ENCODE data around the gene NCAPH2. TPM values are rescaled to one million over a fixed set of nuclear protein-coding genes. Genes with fewer than 3 reads are reported as not detected.
A peak's percentile ranks its signal among the peaks of the same experiment; 100 is the strongest.

The NCAPH2 gene
- total and polyA plus RNA-seq, 4 experiments from 2014 or later, result 36.4 to 81.8 (median 59.0) TPM

DNA sequence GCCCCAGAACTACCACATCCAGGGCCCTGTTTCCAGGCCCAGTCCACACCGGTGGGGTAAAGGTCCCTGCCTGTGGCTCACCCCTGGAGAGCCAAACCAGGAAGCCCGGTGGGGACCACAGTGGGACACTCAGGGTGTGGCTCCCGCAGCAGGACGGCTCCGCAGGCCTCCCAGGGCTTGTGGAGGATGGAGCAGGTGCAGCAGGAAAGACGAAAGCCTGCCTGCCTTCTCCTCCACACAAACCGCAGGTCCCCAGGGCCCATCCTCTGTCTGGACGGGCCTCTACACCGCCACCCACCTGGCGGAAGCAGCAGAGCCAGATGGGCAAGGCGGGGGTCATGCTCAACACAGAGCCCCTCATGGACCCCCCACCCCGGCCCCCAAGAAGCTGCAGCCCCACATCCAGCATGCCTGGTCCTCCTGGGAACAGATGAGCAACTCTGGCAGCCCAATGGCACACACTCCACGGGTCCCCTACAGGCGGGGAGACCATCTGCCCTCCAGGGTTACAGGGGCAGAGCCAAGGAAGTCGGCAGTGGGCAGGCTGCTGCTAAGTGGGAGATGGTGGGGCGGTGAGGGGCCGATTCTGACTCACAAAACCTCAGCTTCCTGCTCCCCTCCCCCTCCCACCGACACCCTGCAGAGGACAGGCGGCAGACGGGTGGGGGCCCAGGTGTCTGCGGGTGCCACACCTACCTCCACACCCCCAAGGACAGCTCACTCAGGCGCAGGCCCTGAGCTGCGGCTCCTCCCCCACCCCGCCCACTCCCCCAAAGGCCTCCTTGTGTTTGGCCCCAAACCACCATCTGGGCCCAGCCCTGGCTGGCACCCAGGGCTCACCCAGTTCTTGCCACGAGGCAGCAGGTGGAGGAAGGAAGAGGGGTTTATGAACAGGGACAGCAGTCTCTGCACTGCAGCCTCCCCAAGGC lies 38.4 kb upstream of the NCAPH2 start:
- H3K36me3 ChIP-seq (ENCODE audit: insufficient read depth, low read length), result peaks cover 32% of the 10 kb centered on the region
- peak overlapping the region; percentile 75 for H3K27ac ChIP-seq (ENCODE audit: low read depth, low read length)
- intact Hi-C loops (cut with micrococcal nuclease), result loop anchor here (1.0 to 10.0 kb wide), 6 partner anchors 12 to 215 kb away; partner anchors contain the start of genes ADM2, CHKB and HDAC10
- ChIA-PET CTCF (ENCODE audit: partially characterized antibody) (interaction anchor here (0.7 to 3.8 kb wide), 15 partner anchors 10 to 279 kb away, joined by 3 to 29 read pairs (median 4); partner anchors contain the start of genes SCO2 and SYCE3), POLR2A (ENCODE audit: partially characterized antibody) (interaction anchor here (0.7 to 8.1 kb wide), 34 partner anchors 10 to 279 kb away, joined by 3 to 71 read pairs (median 5); partner anchors contain the start of genes ADM2, ARSA, CHKB and HDAC10)
- peaks cover 58% of the 10 kb centered on the region for H3K4me1 ChIP-seq (ENCODE audit: insufficient read depth, low read length)
- no peaks in the 10 kb centered on the region for H3K9me3 Mint-ChIP-seq
- no peaks in the 10 kb centered on the region for H3K27me3 Mint-ChIP-seq
- peak; percentile 96 to 99 (median 97) for DNase-seq
- H3K27me3 ChIP-seq (ENCODE audit: insufficient read depth, low read length), result no peaks in the 10 kb centered on the region
- peak overlapping the region; percentile 42 to 51 for H3K4me3 ChIP-seq (ENCODE audit: low read length in 2 of 2)
- H3K36me3 Mint-ChIP-seq, result peaks cover 11 to 38% of the 10 kb centered on the region in 2 donors
- H3K9me3 ChIP-seq (ENCODE audit: control insufficient read depth in 1 of 2, low read length in 2 of 2), result no peaks in the 10 kb centered on the region
- H3K4me1 Mint-ChIP-seq, result peaks cover 35 to 69% (median 51%) of the 10 kb centered on the region in 4 donors
- H3K4me3 Mint-ChIP-seq, result peak overlapping the region; percentile 74 to 88 (median 84)
- H3K27ac Mint-ChIP-seq, result peak overlapping the region; percentile 89 to 98 (median 96)

GRCh38 chr22:50470491-50470890 lies 37.5 kb upstream of the NCAPH2 start:
- DNase-seq, result peak in 1 of 5 donors; percentile 44
- H3K27ac ChIP-seq (ENCODE audit: low read depth, low read length), result peak overlapping the region; percentile 75
- peaks cover 23% of the 10 kb centered on the region for H3K36me3 ChIP-seq (ENCODE audit: insufficient read depth, low read length)
- Mint-ChIP-seq H3K9me3 (no peaks in the 10 kb centered on the region), H3K36me3 (peaks cover 11 to 35% of the 10 kb centered on the region in 2 donors), H3K4me1 (peaks cover 35 to 71% (median 53%) of the 10 kb centered on the region in 4 donors), H3K27ac (peak overlapping the region; percentile 89 to 98 (median 96)), H3K27me3 (no peaks in the 10 kb centered on the region), H3K4me3 (peak overlapping the region; percentile 74 to 88 (median 84))
- peak overlapping the region; percentile 40 to 43 for H3K4me3 ChIP-seq (ENCODE audit: low read length in 2 of 2)
- no peaks in the 10 kb centered on the region for H3K27me3 ChIP-seq (ENCODE audit: insufficient read depth, low read length)
- ChIA-PET CTCF (ENCODE audit: partially characterized antibody) (interaction anchor here (0.7 to 3.8 kb wide), 15 partner anchors 9 to 150 kb away, joined by 3 to 29 read pairs (median 4); partner anchors contain the start of genes SCO2 and SYCE3), POLR2A (ENCODE audit: partially characterized antibody) (interaction anchor here (0.7 to 8.1 kb wide), 30 partner anchors 9 to 279 kb away, joined by 3 to 71 read pairs (median 6); partner anchors contain the start of genes ADM2, ARSA, CHKB and HDAC10)
- peaks cover 63% of the 10 kb centered on the region for H3K4me1 ChIP-seq (ENCODE audit: insufficient read depth, low read length)
- intact Hi-C loops (cut with micrococcal nuclease), result loop anchor here (1.0 to 10.0 kb wide), 5 partner anchors 11 to 216 kb away; partner anchors contain the start of genes ADM2, CHKB and HDAC10
- H3K9me3 ChIP-seq (ENCODE audit: control insufficient read depth in 1 of 2, low read length in 2 of 2), result no peaks in the 10 kb centered on the region

GRCh38 chr22:50471197-50471847 lies 36.7 kb upstream of the NCAPH2 start:
- intact Hi-C loops (cut with micrococcal nuclease), result loop anchor here (5.0 to 10.0 kb wide), 2 partner anchors 111 to 217 kb away; partner anchors contain the start of genes CHKB and HDAC10

DNA sequence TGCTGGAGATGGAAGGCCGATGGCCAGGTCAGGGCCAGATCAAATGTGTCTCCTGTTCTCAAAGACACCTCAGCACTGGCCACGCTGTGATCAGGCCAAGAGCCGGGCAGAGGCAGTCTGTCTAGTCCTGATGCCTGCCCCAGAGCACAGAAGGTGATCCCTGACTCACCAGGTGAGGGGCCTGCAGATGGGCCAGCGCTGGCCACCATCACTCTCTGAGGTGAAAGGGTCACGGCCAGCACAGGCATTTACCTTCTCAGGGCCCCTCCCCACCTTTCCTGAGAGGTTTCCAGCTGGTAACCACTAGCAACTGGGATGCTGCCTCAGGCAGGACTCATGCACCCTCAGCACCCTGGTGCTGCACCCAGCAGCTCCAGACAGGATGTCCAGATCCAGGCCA lies 36.1 kb upstream of the NCAPH2 start:
- H3K4me1 Mint-ChIP-seq, result peaks cover 32 to 73% (median 53%) of the 10 kb centered on the region in 4 donors

More at GRCh38 chr22:50471197-50471847, 36.7 kb upstream of the NCAPH2 start:
- Mint-ChIP-seq H3K4me1 (peaks cover 35 to 73% (median 54%) of the 10 kb centered on the region in 4 donors), H3K36me3 (peaks cover 11 to 29% of the 10 kb centered on the region in 2 donors), H3K4me3 (peak overlapping the region; percentile 52 to 86 (median 82)), H3K27me3 (no peaks in the 10 kb centered on the region), H3K27ac (peak overlapping the region; percentile 89 to 98 (median 96)), H3K9me3 (no peaks in the 10 kb centered on the region)
- POLR2A ChIA-PET (ENCODE audit: partially characterized antibody), result interaction anchor here (1.3 to 8.1 kb wide), 11 partner anchors 8 to 227 kb away, joined by 5 to 71 read pairs (median 21); partner anchors contain the start of genes ADM2, LMF2, NCAPH2 and SCO2
- Histone ChIP-seq H3K9me3 (ENCODE audit: control insufficient read depth in 1 of 2, low read length in 2 of 2) (no peaks in the 10 kb centered on the region), H3K4me1 (ENCODE audit: insufficient read depth, low read length) (peaks cover 64% of the 10 kb centered on the region), H3K36me3 (ENCODE audit: insufficient read depth, low read length) (peaks cover 15% of the 10 kb centered on the region), H3K27ac (ENCODE audit: low read depth, low read length) (peak overlapping the region; percentile 75), H3K4me3 (ENCODE audit: low read length in 2 of 2) (peak overlapping the region; percentile 40 to 43), H3K27me3 (ENCODE audit: insufficient read depth, low read length) (no peaks in the 10 kb centered on the region)
- CTCF ChIA-PET (ENCODE audit: partially characterized antibody), result interaction anchor here (1.2 to 3.8 kb wide), 9 partner anchors 8 to 149 kb away, joined by 3 to 29 read pairs (median 4); partner anchors contain the start of gene SCO2
- peak in 1 of 5 donors; percentile 35 for DNase-seq

DNA sequence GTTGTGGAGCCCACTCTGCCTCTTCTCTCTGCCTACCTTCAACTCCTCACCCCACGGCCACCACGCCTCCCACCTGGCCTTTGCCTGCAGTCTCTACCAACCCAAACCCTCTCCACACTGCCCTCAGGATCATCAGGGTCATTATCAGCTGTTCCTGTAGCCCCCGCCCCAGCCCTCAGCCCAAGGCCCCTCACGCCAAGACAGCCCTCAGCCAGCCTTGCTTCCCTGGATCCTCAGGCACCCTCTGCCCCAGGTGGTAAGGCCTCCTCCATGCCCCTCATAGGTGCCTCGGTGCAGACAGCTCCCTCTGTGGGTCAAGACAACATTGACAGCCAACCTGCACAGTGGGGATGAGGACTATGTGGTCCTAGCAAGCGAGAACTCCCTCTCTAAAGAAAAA lies 34.9 kb upstream of the NCAPH2 start:
- CTCF ChIA-PET (ENCODE audit: partially characterized antibody), result interaction anchor here (0.6 to 2.7 kb wide), 8 partner anchors 15 to 148 kb away, joined by 3 to 13 read pairs (median 5); partner anchors contain the start of gene SCO2
- H3K9me3 Mint-ChIP-seq, result no peaks in the 10 kb centered on the region
- Histone ChIP-seq H3K4me1 (ENCODE audit: insufficient read depth, low read length) (peaks cover 62% of the 10 kb centered on the region), H3K27ac (ENCODE audit: low read depth, low read length) (peak overlapping the region; percentile 75), H3K4me3 (ENCODE audit: low read length in 2 of 2) (peak overlapping the region; percentile 64 to 79), H3K36me3 (ENCODE audit: insufficient read depth, low read length) (peaks cover 4% of the 10 kb centered on the region), H3K9me3 (ENCODE audit: control insufficient read depth in 1 of 2, low read length in 2 of 2) (no peaks in the 10 kb centered on the region), H3K27me3 (ENCODE audit: insufficient read depth, low read length) (no peaks in the 10 kb centered on the region)
- POLR2A ChIA-PET (ENCODE audit: partially characterized antibody), result interaction anchor here (0.6 to 8.1 kb wide), 13 partner anchors 21 to 229 kb away, joined by 3 to 71 read pairs (median 5); partner anchors contain the start of genes HDAC10, LMF2, NCAPH2 and SCO2
- intact Hi-C loops (cut with micrococcal nuclease), result loop anchor here (5.0 to 10.0 kb wide), 2 partner anchors 109 to 218 kb away; partner anchors contain the start of genes CHKB and HDAC10
- peaks cover 31 to 73% (median 53%) of the 10 kb centered on the region in 4 donors for H3K4me1 Mint-ChIP-seq
- peak; percentile 40 to 67 (median 51) for DNase-seq
- H3K27me3 Mint-ChIP-seq, result no peaks in the 10 kb centered on the region
- H3K36me3 Mint-ChIP-seq, result peaks cover 6 to 22% of the 10 kb centered on the region in 2 donors
- peak overlapping the region; percentile 88 to 99 (median 95) for H3K4me3 Mint-ChIP-seq
- H3K27ac Mint-ChIP-seq, result peak overlapping the region; percentile 89 to 98 (median 94)

More for the DNA sequence above, 36.1 kb upstream of the NCAPH2 start:
- H3K4me3 Mint-ChIP-seq, result peak overlapping the region; percentile 59 to 97 (median 72)
- peak overlapping the region in 1 of 2 donors; percentile 1 for H3K4me3 ChIP-seq (ENCODE audit: low read length in 2 of 2)
- no peaks in the 10 kb centered on the region for H3K27me3 Mint-ChIP-seq
- ChIA-PET CTCF (ENCODE audit: partially characterized antibody) (interaction anchor here (0.9 to 2.7 kb wide), 4 partner anchors 21 to 103 kb away, joined by 4 to 13 read pairs (median 5); partner anchors contain the start of gene SCO2), POLR2A (ENCODE audit: partially characterized antibody) (interaction anchor here (0.9 to 8.1 kb wide), 10 partner anchors 11 to 228 kb away, joined by 3 to 71 read pairs (median 19); partner anchors contain the start of genes ADM2, HDAC10, LMF2 and NCAPH2)
- H3K27ac Mint-ChIP-seq, result peak overlapping the region; percentile 65 to 98 (median 89)
- no peaks in the 10 kb centered on the region for H3K9me3 ChIP-seq (ENCODE audit: control insufficient read depth in 1 of 2, low read length in 2 of 2)
- no peaks in the 10 kb centered on the region for H3K9me3 Mint-ChIP-seq
- no peak for DNase-seq
- H3K36me3 Mint-ChIP-seq, result peaks cover 6 to 24% of the 10 kb centered on the region in 2 donors
- intact Hi-C loops (cut with micrococcal nuclease), result loop anchor here (5.0 to 10.0 kb wide), 2 partner anchors 110 to 217 kb away; partner anchors contain the start of genes CHKB and HDAC10
- peak overlapping the region; percentile 75 for H3K27ac ChIP-seq (ENCODE audit: low read depth, low read length)
- no peaks in the 10 kb centered on the region for H3K27me3 ChIP-seq (ENCODE audit: insufficient read depth, low read length)
- peaks cover 64% of the 10 kb centered on the region for H3K4me1 ChIP-seq (ENCODE audit: insufficient read depth, low read length)
- peaks cover 8% of the 10 kb centered on the region for H3K36me3 ChIP-seq (ENCODE audit: insufficient read depth, low read length)
